Chondrocyte (in vitro differentiated cells): ENCODE data around the gene TADA2B. TPM values are rescaled to one million over a fixed set of nuclear protein-coding genes. Genes with fewer than 3 reads are reported as not detected.

Experiments
- DNase-seq: peaks from one replicate; pipeline ENCODE4 v3.0.0; 2021; ENCODE audit warnings: mixed read lengths, low spot score
- H3K27ac Mint-ChIP-seq: one replicate; pipeline ENCODE4 v1.8.0; 2021; ENCODE audit warnings: mild to moderate bottlenecking, moderate library complexity, mixed read lengths; ENCODE audit not compliant: unreplicated experiment
- H3K27me3 Mint-ChIP-seq: 2 replicates; pipeline ENCODE4 v1.8.0; 2021; ENCODE audit warnings: low read depth, mixed read lengths
- H3K36me3 Mint-ChIP-seq: 2 replicates; pipeline ENCODE4 v1.8.0; 2021; ENCODE audit warnings: low read depth, mixed read lengths
- H3K4me1 Mint-ChIP-seq: 2 replicates; pipeline ENCODE4 v1.8.0; 2021; ENCODE audit warnings: low read depth, mild to moderate bottlenecking, mixed read lengths
- H3K4me3 Mint-ChIP-seq: one replicate; pipeline ENCODE4 v1.8.0; 2021; ENCODE audit warnings: mild to moderate bottlenecking, moderate library complexity, mixed read lengths; ENCODE audit not compliant: unreplicated experiment
- H3K9me3 Mint-ChIP-seq: 2 replicates; pipeline ENCODE4 v1.8.0; 2021; ENCODE audit warnings: low read depth, mixed read lengths
- CTCF ChIP-seq: fragments of 200-600 bp; sonication (generic); IDR thresholded peaks from 2 replicates; pipeline ENCODE4 v1.5.0; 2021; ENCODE audit warnings: antibody characterized with exemption, mild to moderate bottlenecking, moderate library complexity
- long read RNA-seq: library from polyadenylated mRNA; stranded (forward); transcript quantifications from one replicate; pipeline ENCODE4 v2.0.0, GENCODE V29; 2021
- total RNA-seq: library from RNA; stranded (reverse); gene quantifications from 3 replicates; pipeline ENCODE4 v1.2.1, GENCODE V29; 2021

TADA2B gene
- total RNA-seq: 18.5 to 18.9 TPM (median 18.8 TPM) in 3 replicates
- long read RNA-seq, full-length matches to known transcripts: 96 of 98 reads
- long read RNA-seq, partial matches to known transcripts: 0 of 98 reads
- long read RNA-seq, other reads (novel, unspliced or antisense): 2 of 98 reads

GRCh38 chr4:7043284-7044136 is at the start of gene TADA2B:
Gene TADA2B, plus strand, starts transcription at chr4:7043372. Its CDS starts 208 bp downstream, at chr4:7043580.
- no peaks in the 10 kb centered on the region for H3K36me3 Mint-ChIP-seq
- peak within 1 kb of the TSS; percentile 97 for H3K27ac Mint-ChIP-seq
- H3K9me3 Mint-ChIP-seq: no peaks in the 10 kb centered on the region
- no peak for DNase-seq
- peaks cover 38% of the 10 kb centered on the region for H3K4me1 Mint-ChIP-seq
- TF ChIP-seq CTCF: no peak
- peak within 1 kb of the TSS; percentile 88 for H3K4me3 Mint-ChIP-seq
- no peaks in the 10 kb centered on the region for H3K27me3 Mint-ChIP-seq

GRCh38 chr4:6996481-6996880 is 46.7 kb upstream of the TADA2B start:
- no peak for TF ChIP-seq CTCF
- Mint-ChIP-seq H3K4me3 (no peak overlapping the region), H3K36me3 (peaks cover 23% of the 10 kb centered on the region), H3K27me3 (no peaks in the 10 kb centered on the region), H3K27ac (no peak overlapping the region), H3K9me3 (no peaks in the 10 kb centered on the region), H3K4me1 (peaks cover 11% of the 10 kb centered on the region)
- DNase-seq: no peak

- TF ChIP-seq CTCF: no peak
- DNase-seq: no peak
- H3K4me3 Mint-ChIP-seq: no peak overlapping the region
- no peaks in the 10 kb centered on the region for H3K9me3 Mint-ChIP-seq
- H3K27me3 Mint-ChIP-seq: no peaks in the 10 kb centered on the region
- peak overlapping the region; percentile 22 for H3K27ac Mint-ChIP-seq
- H3K36me3 Mint-ChIP-seq: peaks cover 32% of the 10 kb centered on the region
- H3K4me1 Mint-ChIP-seq: no peaks in the 10 kb centered on the region
These were observed 43.7 kb upstream of the TADA2B start for GRCh38 chr4:6999172-7000086.

- Mint-ChIP-seq H3K4me1 (no peaks in the 10 kb centered on the region), H3K4me3 (no peak overlapping the region), H3K27ac (peak overlapping the region; percentile 3), H3K27me3 (no peaks in the 10 kb centered on the region), H3K9me3 (no peaks in the 10 kb centered on the region), H3K36me3 (peaks cover 33% of the 10 kb centered on the region)
- no peak for TF ChIP-seq CTCF
- no peak for DNase-seq
These were observed 42.6 kb upstream of the TADA2B start for GRCh38 chr4:7000421-7001176.
